Loucy (cell line): Measurements from ENCODE around the gene HRH1.

Experiments used
- H2AFZ ChIP-seq: fragments of 200-600 bp; sonication (generic); 2 replicates; pipeline ENCODE4 v1.6.0; 2016; ENCODE audit warnings: antibody characterized with exemption, mild to moderate bottlenecking, low read length, moderate library complexity
- H3F3A ChIP-seq: fragments of 200-600 bp; 2 replicates; pipeline ENCODE4 v1.6.0; 2016; ENCODE audit warnings: antibody characterized with exemption, low read depth, mild to moderate bottlenecking
- H3K27me3 ChIP-seq: fragments of 200-600 bp; sonication (generic); 2 replicates; pipeline ENCODE4 v1.6.1; 2014; ENCODE audit warnings: low read length, mild to moderate bottlenecking; ENCODE audit not compliant: insufficient read depth, poor library complexity, severe bottlenecking
- H3K36me3 ChIP-seq: fragments of 200-600 bp; sonication (generic); 2 replicates; pipeline ENCODE4 v1.6.1; 2016; ENCODE audit warnings: low read length; ENCODE audit not compliant: insufficient read depth
- H3K4me1 ChIP-seq: fragments of 200-600 bp; sonication (generic); 2 replicates; pipeline ENCODE4 v1.5.1; 2014; ENCODE audit warnings: low read length, mild to moderate bottlenecking; ENCODE audit not compliant: insufficient read depth, poor library complexity, severe bottlenecking
- H3K4me2 ChIP-seq: fragments of 200-600 bp; sonication (generic); 2 replicates; pipeline ENCODE4 v1.6.0; 2014; ENCODE audit warnings: antibody characterized with exemption, low read length, low read depth, mild to moderate bottlenecking; ENCODE audit not compliant: poor library complexity, severe bottlenecking
- H3K4me3 ChIP-seq: fragments of 200-600 bp; sonication (generic); 2 replicates; pipeline ENCODE4 v1.5.1; 2014; ENCODE audit warnings: low read length, mild to moderate bottlenecking, mixed read lengths; ENCODE audit not compliant: poor library complexity, severe bottlenecking
- H3K79me2 ChIP-seq: fragments of 200-600 bp; sonication (generic); 2 replicates; pipeline ENCODE4 v1.6.1; 2014; ENCODE audit warnings: low read length; ENCODE audit not compliant: insufficient read depth
- H3K9ac ChIP-seq: fragments of 200-600 bp; sonication (generic); 2 replicates; pipeline ENCODE4 v1.6.0; 2014; ENCODE audit warnings: mild to moderate bottlenecking, low read depth, low read length, moderate library complexity; ENCODE audit not compliant: poor library complexity, severe bottlenecking
- H3K9me2 ChIP-seq: fragments of 200-600 bp; sonication (generic); replicated peaks from 2 replicates; pipeline ENCODE4 v1.6.1; 2016; ENCODE audit warnings: low read depth, low read length, mixed read lengths
- H3K9me3 ChIP-seq: fragments of 200-600 bp; sonication (generic); 2 replicates; pipeline ENCODE4 v1.6.1; 2014; ENCODE audit warnings: mild to moderate bottlenecking, antibody characterized with exemption, low read length, low read depth; ENCODE audit not compliant: insufficient read depth
- H4K20me1 ChIP-seq: fragments of 200-600 bp; sonication (generic); 2 replicates; pipeline ENCODE4 v1.6.0; 2014; ENCODE audit warnings: antibody characterized with exemption, low read length, mild to moderate bottlenecking; ENCODE audit not compliant: insufficient read depth, poor library complexity, severe bottlenecking
- CTCF ChIP-seq: fragments of 200-600 bp; sonication (generic); conservative IDR thresholded peaks from 2 replicates; pipeline ENCODE4 v1.5.1; 2014; ENCODE audit warnings: mild to moderate bottlenecking, antibody characterized with exemption, low read length
- EZH2phosphoT487 ChIP-seq: fragments of 200-600 bp; IDR thresholded peaks from 2 replicates; pipeline ENCODE4 v1.6.1; 2018; ENCODE audit warnings: antibody characterized with exemption, mild to moderate bottlenecking, moderate library complexity, borderline replicate concordance

The HRH1 gene

GRCh38 chr3:11212299-11212608 lies 58.0 kb downstream of the HRH1 start:
- Histone ChIP-seq H3K9me2 (no peaks in the 10 kb centered on the region), H3K4me2 (no peak overlapping the region), H3K9me3 (no peaks in the 10 kb centered on the region), H3K4me3 (no peak overlapping the region), H3K36me3 (no peaks in the 10 kb centered on the region), H3F3A (no peaks in the 10 kb centered on the region), H2AFZ (no peak overlapping the region), H3K4me1 (no peaks in the 10 kb centered on the region), H3K9ac (no peak overlapping the region), H4K20me1 (no peaks in the 10 kb centered on the region), H3K79me2 (no peaks in the 10 kb centered on the region), H3K27me3 (no peaks in the 10 kb centered on the region)
- TF ChIP-seq EZH2phosphoT487 (no peak), CTCF (no peak)

- Histone ChIP-seq H3K4me2 (no peak overlapping the region), H3K36me3 (no peaks in the 10 kb centered on the region), H3K9me3 (no peaks in the 10 kb centered on the region), H3K4me1 (no peaks in the 10 kb centered on the region), H3F3A (no peaks in the 10 kb centered on the region), H3K79me2 (no peaks in the 10 kb centered on the region), H3K9ac (no peak overlapping the region), H3K9me2 (no peaks in the 10 kb centered on the region), H3K4me3 (no peak overlapping the region), H2AFZ (no peak overlapping the region), H3K27me3 (no peaks in the 10 kb centered on the region), H4K20me1 (no peaks in the 10 kb centered on the region)
- TF ChIP-seq EZH2phosphoT487, result no peak
- TF ChIP-seq CTCF, result no peak
Observed at GRCh38 chr3:11212784-11213183, 58.5 kb downstream of the HRH1 start.

GRCh38 chr3:11213810-11214450 lies 59.6 kb downstream of the HRH1 start:
- Histone ChIP-seq H2AFZ (no peak overlapping the region), H3K36me3 (no peaks in the 10 kb centered on the region), H3K9me3 (no peaks in the 10 kb centered on the region), H3F3A (no peaks in the 10 kb centered on the region), H3K9ac (no peak overlapping the region), H3K4me2 (no peak overlapping the region), H3K4me1 (no peaks in the 10 kb centered on the region), H3K4me3 (no peak overlapping the region), H3K79me2 (no peaks in the 10 kb centered on the region), H3K9me2 (no peaks in the 10 kb centered on the region), H4K20me1 (no peaks in the 10 kb centered on the region), H3K27me3 (no peaks in the 10 kb centered on the region)
- TF ChIP-seq EZH2phosphoT487, result no peak
- TF ChIP-seq CTCF, result no peak
